GM12865 (cell line): Measurements from ENCODE around the gene USP25.

Experiments
- DNase-seq: peaks from one replicate; pipeline ENCODE4 v3.0.0; 2010; ENCODE audit warnings: low read depth
- H3K4me3 ChIP-seq: 2 replicates; pipeline ENCODE4 v1.5.1; 2011; ENCODE audit warnings: mild to moderate bottlenecking, low read depth, low read length, control low read depth
- CTCF ChIP-seq: IDR thresholded peaks from 2 replicates; pipeline ENCODE4 v1.5.1; 2011; ENCODE audit warnings: low read length, control low read depth, low read depth, inconsistent platforms; ENCODE audit not compliant: insufficient read depth; ENCODE audit errors: missing control alignments

The USP25 gene

DNA sequence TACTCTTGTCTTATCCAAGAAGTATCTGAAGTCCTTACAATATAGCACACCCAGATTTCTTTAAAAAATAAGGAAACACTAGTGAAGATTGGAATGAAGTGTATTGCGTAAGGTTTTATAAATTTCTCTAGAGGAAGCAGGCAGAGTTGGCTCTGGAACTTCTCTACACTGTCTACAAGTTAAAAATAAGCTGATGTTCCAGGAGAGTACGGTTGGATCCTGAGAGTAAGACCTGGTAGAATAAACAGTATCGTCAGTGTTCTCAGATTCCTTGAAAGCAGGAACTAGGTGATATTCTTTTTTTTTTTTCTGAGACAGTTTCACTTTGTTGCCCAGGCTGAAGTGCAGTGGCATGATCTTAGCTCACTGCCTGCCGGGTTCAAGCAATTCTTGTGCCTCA is 107.9 kb downstream of the USP25 start:
- no peak for DNase-seq
- no peak overlapping the region for H3K4me3 ChIP-seq
- TF ChIP-seq CTCF: no peak

DNA sequence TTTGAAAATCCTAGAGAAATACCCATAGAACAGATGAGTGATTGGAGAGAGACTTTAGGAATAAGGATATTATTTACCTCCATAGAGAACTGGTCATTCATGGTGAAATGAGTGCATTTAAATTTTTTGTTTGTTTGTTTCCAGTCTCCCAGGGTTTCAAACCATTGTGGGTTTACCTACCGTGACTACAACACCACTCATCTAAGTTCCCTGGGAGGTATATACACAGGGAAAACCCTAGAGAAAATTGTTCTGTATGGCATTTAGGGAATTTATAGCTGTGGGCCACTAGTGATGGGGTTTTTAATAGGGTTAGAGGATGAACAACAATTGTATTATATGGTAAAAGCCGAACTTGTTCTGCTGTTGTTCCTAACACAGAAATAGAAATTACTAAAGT is 109.2 kb downstream of the USP25 start:
- no peak overlapping the region for H3K4me3 ChIP-seq
- DNase-seq: no peak
- TF ChIP-seq CTCF: no peak

DNA sequence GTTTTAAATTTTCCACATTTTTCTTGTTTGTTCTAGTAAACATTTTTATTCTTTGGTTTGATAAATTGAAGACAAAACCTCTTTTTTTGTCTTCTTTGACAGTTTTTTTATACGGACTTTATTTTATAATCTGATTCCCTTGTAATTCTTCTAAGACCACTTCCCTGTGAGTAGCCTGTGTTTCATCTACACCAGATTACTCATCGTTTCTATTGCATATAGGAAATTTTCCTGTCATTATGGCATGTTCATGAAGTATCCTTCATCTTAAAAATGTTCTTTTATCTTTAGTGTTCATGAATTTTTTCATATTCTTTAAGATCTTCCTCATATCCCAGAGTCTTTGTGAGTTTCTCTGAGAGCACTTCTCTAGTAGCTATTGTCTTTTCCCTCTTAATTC is 109.8 kb downstream of the USP25 start:
- no peak for TF ChIP-seq CTCF
- DNase-seq: no peak
- no peak overlapping the region for H3K4me3 ChIP-seq

DNA sequence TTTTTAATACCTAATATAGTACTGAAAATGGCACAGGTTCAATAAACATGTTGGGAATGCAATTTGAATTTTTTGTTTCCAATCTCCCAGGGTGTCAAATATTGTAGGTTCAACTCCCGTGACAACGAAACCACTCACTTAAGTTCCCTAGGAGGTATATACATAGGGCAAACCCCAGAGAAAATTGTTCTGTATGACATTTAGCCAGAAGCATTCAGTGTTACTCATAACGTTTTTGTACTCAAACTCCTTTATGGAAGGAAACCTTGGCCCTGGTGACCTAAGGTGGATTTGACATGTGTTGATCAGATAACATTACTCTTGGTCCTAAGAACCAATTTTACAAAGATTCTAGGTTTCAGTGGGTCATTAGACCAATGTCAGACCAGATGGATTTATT is 110.6 kb downstream of the USP25 start:
- H3K4me3 ChIP-seq: no peak overlapping the region
- no peak for DNase-seq
- TF ChIP-seq CTCF: no peak

- TF ChIP-seq CTCF: no peak
- H3K4me3 ChIP-seq: no peak overlapping the region
- DNase-seq: no peak
Measured at GRCh38 chr21:15841856-15842564, 112.2 kb downstream of the USP25 start.

GRCh38 chr21:15842565-15842880 is 112.7 kb downstream of the USP25 start:
- TF ChIP-seq CTCF: no peak
- H3K4me3 ChIP-seq: no peak overlapping the region
- no peak for DNase-seq

DNA sequence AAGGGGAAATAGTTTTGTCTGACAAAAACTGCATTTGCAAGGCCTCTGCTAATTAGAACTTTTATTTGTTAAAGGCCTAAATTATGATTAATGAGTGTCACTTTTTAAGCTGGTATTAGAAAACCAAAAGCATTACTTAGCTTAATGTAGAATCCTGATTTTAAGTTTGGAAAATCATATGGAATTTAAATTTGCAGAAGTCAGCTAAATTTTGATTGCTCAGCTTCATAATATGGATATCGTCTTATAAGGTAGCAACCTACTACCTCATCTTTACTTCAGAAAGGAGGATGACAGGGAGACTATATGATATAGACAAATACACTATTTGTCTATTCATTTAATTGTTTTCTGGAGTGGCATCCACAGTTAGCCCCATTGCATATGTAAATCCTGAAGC is 114.0 kb downstream of the USP25 start:
- H3K4me3 ChIP-seq: no peak overlapping the region
- DNase-seq: no peak
- TF ChIP-seq CTCF: no peak
